HG03342 (cell line): ENCODE results near the gene PSMG1.

Source experiments
- ATAC-seq: cut with Tn5 transposase; IDR thresholded peaks from one replicate; pipeline ENCODE4 v1.9.1; 2021; ENCODE audit warnings: mild to moderate bottlenecking, moderate library complexity; ENCODE audit not compliant: unreplicated experiment

The PSMG1 gene

DNA sequence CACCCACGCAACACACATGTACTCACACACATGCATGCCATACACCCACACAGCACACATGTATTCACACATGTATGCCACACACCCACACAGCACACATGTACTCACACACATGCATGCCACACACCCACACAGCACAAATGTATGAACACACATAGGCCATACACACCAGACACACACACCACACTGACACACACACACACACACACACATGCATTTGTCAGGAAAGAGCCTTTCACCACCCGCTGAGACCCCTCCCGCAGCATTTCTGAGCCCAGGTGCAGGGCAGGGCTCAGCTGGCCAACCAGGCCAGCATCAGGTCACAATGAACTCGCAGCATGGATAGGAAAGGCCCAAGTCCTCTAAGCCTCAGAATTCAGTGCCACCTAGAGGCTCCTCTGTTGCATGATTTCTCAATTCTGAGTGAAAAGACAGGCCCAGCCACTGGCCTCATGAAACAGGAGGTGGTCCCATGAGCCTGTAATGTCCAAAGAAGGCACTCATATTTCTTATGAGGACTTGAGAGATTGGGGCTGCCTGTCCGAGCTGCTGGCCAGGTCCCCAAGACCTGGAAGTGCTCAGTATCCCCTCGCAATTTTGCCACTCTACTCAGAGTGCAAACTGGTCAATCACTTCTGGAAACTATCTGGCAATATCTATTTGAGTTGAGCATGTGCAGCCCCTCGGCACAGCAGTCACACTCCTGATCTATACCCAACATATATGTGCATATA, 57.3 kb downstream of the PSMG1 start:
- no peak for ATAC-seq
